K562 (cell line): ENCODE measurements around the gene COL4A2. TPM values are rescaled to one million over a fixed set of nuclear protein-coding genes. Genes with fewer than 3 reads are reported as not detected.

ENCODE experiments used
- BRCA1 ChIP-seq, 2 experiments: fragments of 450-650 bp in 1 of 2; sonication (generic) in 1 of 2; formaldehyde crosslinking in 1 of 2; IDR thresholded peaks; 2 replicates each; pipeline versions ENCODE4 v1.5.0 to v1.6.1; 2017 to 2020; ENCODE audit warnings: mild to moderate bottlenecking in 1 of 2, missing genetic modification reagents in 1 of 2
- CLOCK ChIP-seq: fragments of 250-450 bp; sonication (Bioruptor Pico); IDR thresholded peaks from 2 replicates; pipeline ENCODE4 v1.4.0; 2020; ENCODE audit warnings: mild to moderate bottlenecking, moderate library complexity, borderline replicate concordance
- COPS2 ChIP-seq: fragments of 450-650 bp; conservative IDR thresholded peaks from 2 replicates; pipeline ENCODE4 v1.6.1; 2016; ENCODE audit warnings: mild to moderate bottlenecking, moderate library complexity
- CXXC5 ChIP-seq: fragments of 250-450 bp; sonication (Bioruptor Pico); IDR thresholded peaks from 2 replicates; pipeline ENCODE4 v1.8.0; 2022; ENCODE audit warnings: inconsistent platforms, mild to moderate bottlenecking, moderate library complexity
- ETV1 ChIP-seq: fragments of 450-650 bp; conservative IDR thresholded peaks from 2 replicates; pipeline ENCODE4 v1.6.1; 2016; ENCODE audit warnings: missing genetic modification characterization, control low read depth, low read depth, missing compliant biosample characterization
- HLTF ChIP-seq: fragments of 450-650 bp; IDR thresholded peaks from 2 replicates; pipeline ENCODE4 v1.6.1; 2016
- MEIS2 ChIP-seq: fragments of 450-650 bp; IDR thresholded peaks from 2 replicates; pipeline ENCODE4 v1.6.1; 2014; ENCODE audit warnings: mild to moderate bottlenecking; ENCODE audit not compliant: partially characterized antibody
- MYBL2 ChIP-seq, 2 experiments: fragments of 450-650 bp in 1 of 2; sonication (generic) in 1 of 2; formaldehyde crosslinking in 1 of 2; IDR thresholded peaks; 2 replicates each; pipeline versions ENCODE4 v1.6.1 to v1.8.1; 2017 to 2022; ENCODE audit warnings: borderline replicate concordance in 1 of 2, inconsistent platforms in 1 of 2, low read depth in 1 of 2, mild to moderate bottlenecking in 1 of 2, missing genetic modification reagents in 1 of 2, moderate library complexity in 1 of 2
- NONO ChIP-seq, 2 experiments: fragments of 200-400 bp in 1 of 2; fragments of 450-650 bp in 1 of 2; formaldehyde crosslinking in 1 of 2; IDR thresholded peaks; 2 replicates each; pipeline ENCODE4 v1.6.1; 2017; ENCODE audit warnings: low read depth in 2 of 2, mild to moderate bottlenecking in 2 of 2, moderate library complexity in 2 of 2, low read length in 1 of 2
- PBX2 ChIP-seq, 2 experiments: IDR thresholded peaks in 1 of 2; conservative IDR thresholded peaks in 1 of 2; 2 replicates each; pipeline ENCODE4 v1.6.1; 2016; ENCODE audit warnings: low read depth in 2 of 2, mild to moderate bottlenecking in 1 of 2, missing compliant biosample characterization in 1 of 2, missing genetic modification characterization in 1 of 2, moderate library complexity in 1 of 2
- PHB2 ChIP-seq: fragments of 450-650 bp; IDR thresholded peaks from 2 replicates; pipeline ENCODE4 v1.6.1; 2017; ENCODE audit warnings: low read depth
- POLR3G ChIP-seq: IDR thresholded peaks from 2 replicates; pipeline ENCODE4 v1.6.1; 2011; ENCODE audit not compliant: insufficient read length, insufficient replicate concordance; ENCODE audit errors: extremely low read depth
- PRDM10 ChIP-seq: fragments of 450-650 bp; IDR thresholded peaks from 2 replicates; pipeline ENCODE4 v1.6.1; 2018; ENCODE audit not compliant: partially characterized antibody
- PREB ChIP-seq: sonication (generic); formaldehyde crosslinking; IDR thresholded peaks from 2 replicates; pipeline ENCODE4 v1.8.1; 2023; ENCODE audit warnings: mild to moderate bottlenecking, missing genetic modification reagents
- STAT5B ChIP-seq: fragments of 250-450 bp; sonication (Bioruptor Pico); IDR thresholded peaks from 2 replicates; pipeline ENCODE4 v1.8.0; 2021; ENCODE audit warnings: mild to moderate bottlenecking, inconsistent platforms
- SUPT5H ChIP-seq: fragments of 450-650 bp; IDR thresholded peaks from 2 replicates; pipeline ENCODE4 v1.6.1; 2016
- XRCC3 ChIP-seq: fragments of 450-650 bp; IDR thresholded peaks from 2 replicates; pipeline ENCODE4 v1.6.1; 2017; ENCODE audit warnings: mild to moderate bottlenecking, moderate library complexity
- ZNF75A ChIP-seq: fragments of 450-650 bp; formaldehyde crosslinking; IDR thresholded peaks from 2 replicates; pipeline ENCODE4 v1.4.0; 2020; ENCODE audit warnings: mild to moderate bottlenecking
- polyA plus RNA-seq, 8 experiments: library from polyadenylated mRNA; depleted of rRNA in 4 of 8; stranded (reverse) in 5 of 8; unstranded in 3 of 8; fragments of >200 nt; fragmentation: Nextera tagmentation in 2 of 8; fragmentation: Illumina TruSeq in 1 of 8; extraction: Ambion mirVana in 2 of 8; extraction: Trizol in 1 of 8; gene quantifications; 2 replicates each; pipeline versions ENCODE4 v1.2.1 to v1.2.3, GENCODE V29; 2011 to 2014; ENCODE audit warnings: inconsistent platforms in 1 of 8, missing spikeins in 1 of 8
- total RNA-seq, 7 experiments: library from RNA; depleted of rRNA in 6 of 7; stranded (reverse); fragments of >200 nt in 6 of 7; fragmentation: Illumina TruSeq in 2 of 7; extraction: Trizol in 2 of 7; gene quantifications; 2 replicates each; pipeline versions ENCODE4 v1.2.1 to v1.2.3, GENCODE V29; 2011 to 2021; ENCODE audit warnings: low replicate concordance in 1 of 7

Gene COL4A2
- total and polyA plus RNA-seq, 9 of the 15 experiments (the other 6 are each of a cell fraction or from before 2014, with no cell fraction given), result 0.13 to 15.2 (median 8.1) TPM

GRCh38 chr13:110471833-110472162, 164.7 kb downstream of the COL4A2 start (continued):
- TF ChIP-seq ETV1 (tag) (0 out of 2 replicates have a peak, but pooled peaks have one; percentile 15), PHB2 (no peak), PBX2 (CRISPR knock-in tag; IDR thresholded peaks at IDR 0.05; ENCODE audit: low read depth) (no peak), PBX2 (tag; conservative IDR thresholded peaks at IDR 0.05; ENCODE audit: low read depth) (peak; percentile 35; the same call in 1 of the 2 replicates), SUPT5H (no peak), NONO (IDR thresholded peaks at IDR 0.05; ENCODE audit: low read depth in 2 of 2, low read length in 1 of 2) (no peak), CXXC5 (peak; percentile 62), COPS2 (no peak), STAT5B (CRISPR knock-in tag) (no peak), PRDM10 (no peak), BRCA1 (IDR thresholded peaks at IDR 0.05) (no peak), BRCA1 (CRISPR knock-in tag; IDR thresholded peaks at IDR 0.05) (no peak), CLOCK (CRISPR knock-in tag) (no peak), PREB (CRISPR knock-in tag) (no peak), ZNF75A (CRISPR knock-in tag) (no peak), POLR3G (no peak), XRCC3 (no peak), MEIS2 (peak; percentile 54), HLTF (no peak), MYBL2 (IDR thresholded peaks at IDR 0.05; ENCODE audit: low read depth) (no peak), MYBL2 (CRISPR knock-in tag; IDR thresholded peaks at IDR 0.05; ENCODE audit: borderline replicate concordance) (no peak)
